Smooth muscle cell (in vitro differentiated cells): ENCODE measurements around the gene ENOX2. TPM values are rescaled to one million over a fixed set of nuclear protein-coding genes. Genes with fewer than 3 reads are reported as not detected.

ENCODE experiments used
- DNase-seq: peaks from one replicate; lab custom pipeline; 2025; ENCODE audit not compliant: unreplicated experiment; lab: John Stamatoyannopoulos, UW
- H2AFZ ChIP-seq: fragments of 200-600 bp; sonication (generic); 2 replicates; pipeline ENCODE4 v1.6.0; 2016; ENCODE audit warnings: antibody characterized with exemption, low read depth, mild to moderate bottlenecking
- H3F3A ChIP-seq: fragments of 200-600 bp; sonication (generic); 2 replicates; pipeline ENCODE4 v1.6.0; 2017; ENCODE audit warnings: antibody characterized with exemption, low read depth
- H3K27ac ChIP-seq: fragments of 200-600 bp; sonication (generic); 2 replicates; pipeline ENCODE4 v1.5.1; 2016; ENCODE audit warnings: low read depth, mild to moderate bottlenecking
- H3K27me3 ChIP-seq: fragments of 200-600 bp; sonication (generic); 2 replicates; pipeline ENCODE4 v1.6.1; 2016; ENCODE audit warnings: low read depth, mild to moderate bottlenecking
- H3K36me3 ChIP-seq: fragments of 200-600 bp; sonication (generic); 2 replicates; pipeline ENCODE4 v1.5.1; 2016; ENCODE audit warnings: low read depth
- H3K4me1 ChIP-seq: fragments of 200-600 bp; sonication (generic); 2 replicates; pipeline ENCODE4 v1.5.1; 2016; ENCODE audit warnings: low read depth
- H3K4me2 ChIP-seq: fragments of 200-600 bp; sonication (generic); 2 replicates; pipeline ENCODE4 v1.6.0; 2016; ENCODE audit warnings: mild to moderate bottlenecking
- H3K4me3 ChIP-seq: fragments of 200-600 bp; sonication (generic); 2 replicates; pipeline ENCODE4 v1.5.1; 2016; ENCODE audit warnings: mild to moderate bottlenecking
- H3K79me2 ChIP-seq: fragments of 200-600 bp; sonication (generic); 2 replicates; pipeline ENCODE4 v1.6.0; 2016; ENCODE audit warnings: low read depth, mild to moderate bottlenecking
- H3K9ac ChIP-seq: fragments of 200-600 bp; sonication (generic); 2 replicates; pipeline ENCODE4 v1.6.0; 2016; ENCODE audit warnings: low read depth
- H3K9me3 ChIP-seq: fragments of 200-600 bp; sonication (generic); replicated peaks from 2 replicates; pipeline ENCODE4 v1.5.1; 2016; ENCODE audit warnings: low read depth
- H4K20me1 ChIP-seq: fragments of 200-600 bp; sonication (generic); 2 replicates; pipeline ENCODE4 v1.6.0; 2016; ENCODE audit warnings: low read depth
- CTCF ChIP-seq: fragments of 200-600 bp; sonication (generic); IDR thresholded peaks from 2 replicates; pipeline ENCODE4 v1.5.1; 2017; ENCODE audit warnings: borderline replicate concordance, mild to moderate bottlenecking, antibody characterized with exemption; ENCODE audit not compliant: insufficient read depth, poor library complexity, severe bottlenecking
- WGBS: methylation state at CpG from one replicate; pipeline ENCODE4 v1.1.7; 2016; ENCODE audit warnings: low lambda C conversion rate; 5-methylcytosine and 5-hydroxymethylcytosine counted together
- polyA plus RNA-seq: library from polyadenylated mRNA; unstranded; fragments of >200 nt; fragmentation: Nextera tagmentation; extraction: Ambion mirVana; gene quantifications from 2 replicates; pipeline ENCODE4 v1.2.1, GENCODE V29; 2016
- total RNA-seq: library from RNA; depleted of rRNA; stranded (reverse); fragments of >200 nt; gene quantifications from 2 replicates; pipeline ENCODE4 v1.2.3, GENCODE V29; 2014

Gene ENOX2
- total and polyA plus RNA-seq, 2 experiments from 2014 or later: 7.0 to 11.2 TPM

GRCh38 chrX:130772105-130772775, 130.8 kb downstream of the ENOX2 start:
- no peak overlapping the region for H3K4me3 ChIP-seq
- peak overlapping the region; percentile 44 for H3K4me2 ChIP-seq
- peaks cover 6% of the 10 kb centered on the region for H3K4me1 ChIP-seq
- peaks cover 4% of the 10 kb centered on the region for H3F3A ChIP-seq
- no peaks in the 10 kb centered on the region for H3K36me3 ChIP-seq
- H4K20me1 ChIP-seq: no peaks in the 10 kb centered on the region
- 28% methylated on average over 4 of the region's 4 CpGs for WGBS
- H3K27me3 ChIP-seq: no peaks in the 10 kb centered on the region
- H3K27ac ChIP-seq: peak overlapping the region; percentile 19
- no peak for DNase-seq
- no peaks in the 10 kb centered on the region for H3K79me2 ChIP-seq
- H3K9me3 ChIP-seq: no peaks in the 10 kb centered on the region
- H2AFZ ChIP-seq: no peak overlapping the region
- TF ChIP-seq CTCF: no peak
- no peak overlapping the region for H3K9ac ChIP-seq

- no peaks in the 10 kb centered on the region for H3K9me3 ChIP-seq
- H3K27me3 ChIP-seq: no peaks in the 10 kb centered on the region
- DNase-seq: no peak
- H3K4me3 ChIP-seq: no peak overlapping the region
- no peaks in the 10 kb centered on the region for H4K20me1 ChIP-seq
- peak overlapping the region; percentile 44 for H3K4me2 ChIP-seq
- TF ChIP-seq CTCF: no peak
- peaks cover 6% of the 10 kb centered on the region for H3K4me1 ChIP-seq
- H3K9ac ChIP-seq: no peak overlapping the region
- no peak overlapping the region for H2AFZ ChIP-seq
- 38% methylated on average over 1 of the region's 1 CpG for WGBS
- peak overlapping the region; percentile 19 for H3K27ac ChIP-seq
- H3F3A ChIP-seq: peaks cover 4% of the 10 kb centered on the region
- H3K36me3 ChIP-seq: no peaks in the 10 kb centered on the region
- H3K79me2 ChIP-seq: no peaks in the 10 kb centered on the region
Measured at GRCh38 chrX:130771648-130772047, 131.4 kb downstream of the ENOX2 start.

GRCh38 chrX:130771230-130771629, 131.8 kb downstream of the ENOX2 start:
- Histone ChIP-seq H2AFZ (no peak overlapping the region), H3K9me3 (no peaks in the 10 kb centered on the region), H3K4me2 (no peak overlapping the region), H3K27me3 (no peaks in the 10 kb centered on the region), H3F3A (peaks cover 4% of the 10 kb centered on the region), H3K4me1 (peaks cover 6% of the 10 kb centered on the region), H3K4me3 (no peak overlapping the region), H3K36me3 (no peaks in the 10 kb centered on the region), H3K9ac (no peak overlapping the region), H4K20me1 (no peaks in the 10 kb centered on the region), H3K79me2 (no peaks in the 10 kb centered on the region), H3K27ac (no peak overlapping the region)
- WGBS: 57% methylated on average over 2 of the region's 2 CpGs
- no peak for DNase-seq
- no peak for TF ChIP-seq CTCF

- Histone ChIP-seq H3K4me3 (no peak overlapping the region), H3K9ac (no peak overlapping the region), H4K20me1 (no peaks in the 10 kb centered on the region), H3F3A (peaks cover 4% of the 10 kb centered on the region), H3K79me2 (no peaks in the 10 kb centered on the region), H2AFZ (no peak overlapping the region), H3K4me2 (no peak overlapping the region), H3K4me1 (peaks cover 6% of the 10 kb centered on the region), H3K27me3 (no peaks in the 10 kb centered on the region), H3K27ac (no peak overlapping the region), H3K36me3 (no peaks in the 10 kb centered on the region), H3K9me3 (no peaks in the 10 kb centered on the region)
- DNase-seq: no peak
- TF ChIP-seq CTCF: no peak
- WGBS: 49% methylated on average over 3 of the region's 3 CpGs
Measured at GRCh38 chrX:130770615-130771014, 132.4 kb downstream of the ENOX2 start.
